Neural crest cell (in vitro differentiated cells): ENCODE results near the gene CNTNAP2. TPM values are rescaled to one million over a fixed set of nuclear protein-coding genes. Genes with fewer than 3 reads are reported as not detected.

Source experiments
- DNase-seq: peaks from one replicate; pipeline ENCODE4 v3.0.0; 2021; ENCODE audit warnings: low read depth, mixed read lengths, low spot score
- H3K27ac Mint-ChIP-seq: one replicate; pipeline ENCODE4 v1.8.0; 2021; ENCODE audit warnings: mild to moderate bottlenecking, mixed read lengths; ENCODE audit not compliant: unreplicated experiment
- H3K27me3 Mint-ChIP-seq: 2 replicates; pipeline ENCODE4 v1.8.0; 2021; ENCODE audit warnings: low read depth, mild to moderate bottlenecking, mixed read lengths
- H3K36me3 Mint-ChIP-seq: 2 replicates; pipeline ENCODE4 v1.8.0; 2021; ENCODE audit warnings: low read depth, mild to moderate bottlenecking, mixed read lengths
- H3K4me1 Mint-ChIP-seq: 2 replicates; pipeline ENCODE4 v1.8.0; 2021; ENCODE audit warnings: mixed read lengths
- H3K4me3 Mint-ChIP-seq: one replicate; pipeline ENCODE4 v1.8.0; 2021; ENCODE audit warnings: mild to moderate bottlenecking, mixed read lengths
- H3K9me3 Mint-ChIP-seq: 2 replicates; pipeline ENCODE4 v1.8.0; 2021; ENCODE audit warnings: mixed read lengths
- total RNA-seq: library from RNA; stranded (reverse); gene quantifications from 2 replicates; pipeline ENCODE4 v1.2.1, GENCODE V29; 2021
- TF ChIP-seq, protein P1 (sequence below): fragments of 200-600 bp; sonication (generic); conservative IDR thresholded peaks from 2 replicates; pipeline ENCODE4 v1.5.0; 2021; ENCODE audit warnings: antibody characterized with exemption, mild to moderate bottlenecking

CNTNAP2 gene
- total RNA-seq, 1 donor from 2014 or later = 12.9 TPM

DNA sequence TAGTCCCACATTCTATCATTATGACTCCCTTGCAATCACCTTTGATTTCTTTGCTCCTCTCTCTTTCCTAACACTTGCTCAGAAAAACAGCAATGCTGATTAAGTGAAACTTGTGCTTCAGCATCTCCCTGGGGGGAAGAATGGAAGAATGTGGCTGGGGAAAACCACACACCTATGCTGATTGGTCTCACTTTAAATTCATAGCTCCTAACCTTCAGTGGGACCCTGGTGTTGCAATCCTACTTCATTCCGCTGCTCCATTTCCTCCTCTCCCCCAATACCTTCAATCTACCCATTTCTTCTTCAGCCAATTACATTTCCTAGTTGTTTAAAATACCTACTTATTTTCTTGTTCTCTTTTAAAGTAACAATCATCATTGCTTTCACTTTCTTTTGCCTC, 1307.3 kb downstream of the CNTNAP2 start:
- no peak overlapping the region for H3K4me3 Mint-ChIP-seq

DNA sequence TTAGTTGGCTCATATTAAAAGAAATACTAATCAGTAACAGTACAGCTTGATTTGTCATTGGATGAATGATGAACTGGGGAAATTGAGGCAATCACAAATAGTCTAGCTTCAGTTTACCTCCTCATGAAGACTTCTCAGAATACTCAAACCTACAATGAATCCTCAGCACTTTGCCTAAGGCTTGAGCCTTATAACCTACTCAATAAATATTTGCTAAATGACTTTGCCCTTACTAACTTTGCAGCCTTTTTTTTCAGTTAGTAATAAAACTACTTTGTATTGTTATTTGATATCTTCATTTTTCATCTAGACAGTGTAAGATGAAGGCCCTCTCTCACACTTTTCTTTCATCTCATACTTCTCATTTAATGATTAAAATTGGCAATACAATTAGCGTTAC, 1311.5 kb downstream of the CNTNAP2 start:
- H3K4me3 Mint-ChIP-seq = no peak overlapping the region
- H3K9me3 Mint-ChIP-seq = peaks cover 12% of the 10 kb centered on the region
- TF ChIP-seq, protein P1, sequence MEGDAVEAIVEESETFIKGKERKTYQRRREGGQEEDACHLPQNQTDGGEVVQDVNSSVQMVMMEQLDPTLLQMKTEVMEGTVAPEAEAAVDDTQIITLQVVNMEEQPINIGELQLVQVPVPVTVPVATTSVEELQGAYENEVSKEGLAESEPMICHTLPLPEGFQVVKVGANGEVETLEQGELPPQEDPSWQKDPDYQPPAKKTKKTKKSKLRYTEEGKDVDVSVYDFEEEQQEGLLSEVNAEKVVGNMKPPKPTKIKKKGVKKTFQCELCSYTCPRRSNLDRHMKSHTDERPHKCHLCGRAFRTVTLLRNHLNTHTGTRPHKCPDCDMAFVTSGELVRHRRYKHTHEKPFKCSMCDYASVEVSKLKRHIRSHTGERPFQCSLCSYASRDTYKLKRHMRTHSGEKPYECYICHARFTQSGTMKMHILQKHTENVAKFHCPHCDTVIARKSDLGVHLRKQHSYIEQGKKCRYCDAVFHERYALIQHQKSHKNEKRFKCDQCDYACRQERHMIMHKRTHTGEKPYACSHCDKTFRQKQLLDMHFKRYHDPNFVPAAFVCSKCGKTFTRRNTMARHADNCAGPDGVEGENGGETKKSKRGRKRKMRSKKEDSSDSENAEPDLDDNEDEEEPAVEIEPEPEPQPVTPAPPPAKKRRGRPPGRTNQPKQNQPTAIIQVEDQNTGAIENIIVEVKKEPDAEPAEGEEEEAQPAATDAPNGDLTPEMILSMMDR = no peak
- peaks cover 11% of the 10 kb centered on the region for H3K4me1 Mint-ChIP-seq
- H3K36me3 Mint-ChIP-seq = peaks cover 2% of the 10 kb centered on the region
- H3K27me3 Mint-ChIP-seq = no peaks in the 10 kb centered on the region
- no peak for DNase-seq
- no peak overlapping the region for H3K27ac Mint-ChIP-seq

More for the DNA sequence above, 1307.3 kb downstream of the CNTNAP2 start:
- DNase-seq = no peak
- TF ChIP-seq, protein P1 = no peak
- H3K27ac Mint-ChIP-seq = no peak overlapping the region
- H3K4me1 Mint-ChIP-seq = no peaks in the 10 kb centered on the region
- H3K27me3 Mint-ChIP-seq = no peaks in the 10 kb centered on the region
- no peaks in the 10 kb centered on the region for H3K36me3 Mint-ChIP-seq
- peaks cover 9% of the 10 kb centered on the region for H3K9me3 Mint-ChIP-seq

DNA sequence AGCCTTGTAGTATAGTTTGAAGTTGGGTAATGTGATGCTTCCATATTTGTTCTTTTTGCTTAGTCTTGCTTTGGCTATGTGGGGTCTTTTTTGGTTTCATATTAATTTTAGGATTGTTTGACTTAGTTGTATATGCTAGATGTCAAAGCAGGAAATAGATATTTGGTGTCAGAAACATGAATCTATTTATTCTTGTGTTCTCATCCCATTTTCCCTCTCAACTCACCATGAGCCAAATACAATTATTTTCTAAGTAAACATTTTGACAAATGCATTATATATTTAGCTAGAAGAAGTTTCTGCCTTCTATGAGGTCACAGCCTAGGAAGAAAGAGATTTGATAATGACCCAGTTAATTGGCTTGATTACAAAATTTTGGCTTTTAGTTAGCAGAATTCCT, 1313.4 kb downstream of the CNTNAP2 start:
- no peak overlapping the region for H3K4me3 Mint-ChIP-seq
- peaks cover 12% of the 10 kb centered on the region for H3K9me3 Mint-ChIP-seq
- DNase-seq = no peak
- peaks cover 11% of the 10 kb centered on the region for H3K4me1 Mint-ChIP-seq
- TF ChIP-seq, protein P1 = no peak
- peaks cover 2% of the 10 kb centered on the region for H3K36me3 Mint-ChIP-seq
- no peak overlapping the region for H3K27ac Mint-ChIP-seq
- no peaks in the 10 kb centered on the region for H3K27me3 Mint-ChIP-seq

DNA sequence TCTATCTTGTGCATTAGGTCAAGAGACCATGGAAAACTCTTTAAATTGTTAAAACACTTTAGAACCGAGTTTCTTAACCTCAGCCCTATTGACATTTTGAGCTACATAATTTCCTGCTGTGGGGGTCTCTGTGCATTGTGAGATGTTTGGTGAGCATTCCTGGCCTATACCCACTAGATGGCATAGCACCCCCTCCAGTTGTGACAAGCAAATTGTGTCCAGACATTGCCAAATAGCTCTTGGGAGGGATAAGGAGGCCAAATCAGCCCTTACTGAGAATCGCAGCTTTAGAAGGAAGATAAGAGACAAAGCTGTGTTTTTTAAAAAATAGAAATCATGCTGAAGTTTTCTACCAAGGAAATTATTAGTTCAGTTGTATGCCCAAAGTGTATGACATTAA, 1315.5 kb downstream of the CNTNAP2 start:
- no peak overlapping the region for H3K4me3 Mint-ChIP-seq
- DNase-seq = no peak
- peaks cover 2% of the 10 kb centered on the region for H3K36me3 Mint-ChIP-seq
- H3K4me1 Mint-ChIP-seq = peaks cover 11% of the 10 kb centered on the region
- TF ChIP-seq, protein P1 = peak; percentile 55
- H3K9me3 Mint-ChIP-seq = peaks cover 6% of the 10 kb centered on the region
- H3K27ac Mint-ChIP-seq = no peak overlapping the region
- no peaks in the 10 kb centered on the region for H3K27me3 Mint-ChIP-seq

DNA sequence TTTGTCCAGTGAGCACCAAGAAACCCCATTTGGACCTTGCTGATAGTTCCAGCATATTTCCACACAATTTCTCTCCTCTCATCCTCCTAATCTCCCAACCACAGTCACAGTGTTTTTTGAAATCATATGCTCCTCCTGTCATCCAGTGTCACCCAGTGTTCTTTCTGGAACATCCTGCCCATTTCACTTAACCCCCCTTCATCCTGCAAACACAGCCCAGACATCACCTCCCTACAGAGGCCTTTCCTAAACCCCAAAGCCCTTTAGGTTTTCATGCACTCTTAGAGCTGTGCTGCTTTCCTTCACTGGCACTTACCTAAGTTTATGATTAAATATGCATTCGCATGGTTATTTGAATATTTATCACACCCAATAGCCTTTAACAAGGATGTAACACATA, 1316.0 kb downstream of the CNTNAP2 start:
- H3K9me3 Mint-ChIP-seq = peaks cover 3% of the 10 kb centered on the region
- no peak overlapping the region for H3K27ac Mint-ChIP-seq
- TF ChIP-seq, protein P1 = no peak
- H3K27me3 Mint-ChIP-seq = no peaks in the 10 kb centered on the region
- peaks cover 11% of the 10 kb centered on the region for H3K4me1 Mint-ChIP-seq
- DNase-seq = no peak
- H3K4me3 Mint-ChIP-seq = no peak overlapping the region
- H3K36me3 Mint-ChIP-seq = peaks cover 2% of the 10 kb centered on the region

DNA sequence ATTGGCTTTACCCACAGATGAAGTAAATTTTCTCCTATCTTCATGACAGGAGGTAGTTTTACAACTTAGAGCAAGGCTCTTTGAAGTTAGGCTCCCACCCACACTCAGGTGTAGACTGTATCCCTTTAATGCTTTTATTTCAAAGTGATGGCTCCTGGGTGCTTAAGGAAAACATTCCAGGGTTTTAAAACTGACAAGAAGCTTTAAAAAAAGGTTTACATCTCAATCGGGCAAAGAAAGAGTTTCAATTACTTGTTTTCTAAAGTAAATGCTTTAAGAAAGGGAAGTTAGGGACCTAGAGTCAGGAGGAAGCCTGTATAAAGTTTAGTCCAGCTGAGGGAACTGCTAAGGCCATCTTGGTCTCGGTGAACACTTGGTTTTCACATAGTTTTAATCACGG, 1320.1 kb downstream of the CNTNAP2 start:
- H3K27ac Mint-ChIP-seq = no peak overlapping the region

More for the DNA sequence above, 1320.1 kb downstream of the CNTNAP2 start:
- Mint-ChIP-seq H3K9me3 (peaks cover 14% of the 10 kb centered on the region), H3K4me3 (no peak overlapping the region), H3K4me1 (peaks cover 11% of the 10 kb centered on the region), H3K36me3 (peaks cover 4% of the 10 kb centered on the region), H3K27me3 (no peaks in the 10 kb centered on the region)
- TF ChIP-seq, protein P1 = no peak
- DNase-seq = no peak
